Neural progenitor cell (in vitro differentiated cells): Measurements from ENCODE around the gene ABI3BP. TPM values are rescaled to one million over a fixed set of nuclear protein-coding genes. Genes with fewer than 3 reads are reported as not detected.

Experiments
- DNase-seq: peaks from one replicate; pipeline ENCODE4 v3.0.0-alpha.2; 2016; ENCODE audit warnings: low spot score
- H2AFZ ChIP-seq: fragments of 200-600 bp; sonication (generic); replicated peaks from 2 replicates; pipeline ENCODE4 v1.6.1; 2016; ENCODE audit warnings: antibody characterized with exemption
- H3F3A ChIP-seq: fragments of 200-600 bp; sonication (generic); 2 replicates; pipeline ENCODE4 v1.6.1; 2016; ENCODE audit warnings: antibody characterized with exemption, low read depth
- H3K27ac ChIP-seq: fragments of 200-600 bp; sonication (generic); 2 replicates; pipeline ENCODE4 v1.5.1; 2016; ENCODE audit warnings: mild to moderate bottlenecking
- H3K27me3 ChIP-seq: fragments of 200-600 bp; sonication (generic); 2 replicates; pipeline ENCODE4 v1.6.1; 2016; ENCODE audit warnings: mild to moderate bottlenecking, moderate library complexity
- H3K36me3 ChIP-seq: fragments of 200-600 bp; sonication (generic); 2 replicates; pipeline ENCODE4 v1.5.1; 2016
- H3K4me1 ChIP-seq: fragments of 200-600 bp; sonication (generic); 2 replicates; pipeline ENCODE4 v1.6.1; 2016; ENCODE audit warnings: mixed run types
- H3K4me2 ChIP-seq: fragments of 200-600 bp; sonication (generic); 2 replicates; pipeline ENCODE4 v1.6.1; 2016
- H3K4me3 ChIP-seq: fragments of 200-600 bp; sonication (generic); 2 replicates; pipeline ENCODE4 v1.5.1; 2016
- H3K79me2 ChIP-seq: fragments of 200-600 bp; sonication (generic); 2 replicates; pipeline ENCODE4 v1.6.1; 2016; ENCODE audit warnings: low read depth
- H3K9ac ChIP-seq: fragments of 200-600 bp; sonication (generic); 2 replicates; pipeline ENCODE4 v1.6.1; 2016
- H3K9me3 ChIP-seq: fragments of 200-600 bp; sonication (generic); 2 replicates; pipeline ENCODE4 v1.5.1; 2016; ENCODE audit warnings: low read depth
- H4K20me1 ChIP-seq: fragments of 200-600 bp; sonication (generic); 2 replicates; pipeline ENCODE4 v1.6.1; 2016; ENCODE audit warnings: low read depth
- H3K27ac Mint-ChIP-seq: 3 replicates; pipeline ENCODE4 v1.8.0; 2021; ENCODE audit warnings: mixed read lengths
- H3K27me3 Mint-ChIP-seq: 2 replicates; pipeline ENCODE4 v1.8.0; 2022; ENCODE audit warnings: low read depth, mild to moderate bottlenecking, inconsistent platforms, moderate library complexity, mixed read lengths; ENCODE audit not compliant: insufficient read depth
- H3K36me3 Mint-ChIP-seq: 3 replicates; pipeline ENCODE4 v1.8.0; 2021; ENCODE audit warnings: mixed read lengths
- H3K4me1 Mint-ChIP-seq: 3 replicates; pipeline ENCODE4 v1.8.0; 2021; ENCODE audit warnings: mixed read lengths
- H3K4me3 Mint-ChIP-seq: 3 replicates; pipeline ENCODE4 v1.8.0; 2021; ENCODE audit warnings: mild to moderate bottlenecking, moderate library complexity, mixed read lengths
- H3K9me3 Mint-ChIP-seq: 3 replicates; pipeline ENCODE4 v1.8.0; 2020; ENCODE audit warnings: mixed read lengths
- EZH2 ChIP-seq: fragments of 200-600 bp; sonication (generic); IDR thresholded peaks from 2 replicates; pipeline ENCODE4 v1.6.1; 2017; ENCODE audit warnings: antibody characterized with exemption, mild to moderate bottlenecking, moderate library complexity
- EZH2phosphoT487 ChIP-seq: fragments of 200-600 bp; sonication (generic); IDR thresholded peaks from 2 replicates; pipeline ENCODE4 v1.6.1; 2017; ENCODE audit warnings: antibody characterized with exemption
- total RNA-seq: library from RNA; depleted of rRNA; stranded (reverse); fragments of >200 nt; gene quantifications from 2 replicates; pipeline ENCODE4 v1.2.3, GENCODE V29; 2015; ENCODE audit warnings: low replicate concordance
- TF ChIP-seq, protein P1 (sequence below): fragments of 200-600 bp; sonication (generic); IDR thresholded peaks from 2 replicates; pipeline ENCODE4 v1.5.1; 2017; ENCODE audit warnings: antibody characterized with exemption, mild to moderate bottlenecking

ABI3BP gene
- total RNA-seq, 1 donor from 2014 or later: not detected

DNA sequence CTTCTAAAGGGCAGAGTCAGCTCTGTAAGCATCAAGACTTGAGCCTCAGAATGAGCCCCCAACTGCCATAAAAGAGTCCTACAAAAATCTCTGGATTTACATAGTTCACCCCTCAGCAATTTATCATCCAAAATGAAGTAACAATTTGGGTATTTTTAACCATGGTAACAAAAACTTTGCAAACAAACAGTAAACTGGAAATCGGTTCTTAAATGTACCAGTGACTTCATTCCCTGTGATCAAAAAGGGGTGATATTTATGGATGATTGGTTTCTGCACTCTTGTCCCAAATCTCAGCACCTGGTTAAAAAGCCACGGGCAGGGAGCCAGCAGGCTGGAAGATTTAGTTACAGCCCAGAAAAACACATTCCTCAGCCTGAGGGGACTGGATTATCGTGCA, 210.3 kb downstream of the ABI3BP start:
- H3K27me3 ChIP-seq: no peaks in the 10 kb centered on the region
- H3F3A ChIP-seq: no peaks in the 10 kb centered on the region
- no peaks in the 10 kb centered on the region for H3K36me3 Mint-ChIP-seq
- H3K79me2 ChIP-seq: no peaks in the 10 kb centered on the region
- H2AFZ ChIP-seq: peak overlapping the region; percentile 28
- H3K27ac Mint-ChIP-seq: no peak overlapping the region
- no peaks in the 10 kb centered on the region for H3K9me3 ChIP-seq
- H3K4me3 Mint-ChIP-seq: no peak overlapping the region
- peaks cover 2% of the 10 kb centered on the region for H3K9me3 Mint-ChIP-seq
- H3K4me2 ChIP-seq: no peak overlapping the region
- DNase-seq: peak; percentile 8
- peaks cover 10% of the 10 kb centered on the region for H3K4me1 ChIP-seq
- no peaks in the 10 kb centered on the region for H3K36me3 ChIP-seq
- no peaks in the 10 kb centered on the region for H4K20me1 ChIP-seq
- no peak overlapping the region for H3K27ac ChIP-seq
- H3K9ac ChIP-seq: no peak overlapping the region
- H3K4me1 Mint-ChIP-seq: no peaks in the 10 kb centered on the region
- H3K27me3 Mint-ChIP-seq: peaks cover 2% of the 10 kb centered on the region
- TF ChIP-seq EZH2: no peak
- TF ChIP-seq EZH2phosphoT487: no peak
- TF ChIP-seq, protein P1, sequence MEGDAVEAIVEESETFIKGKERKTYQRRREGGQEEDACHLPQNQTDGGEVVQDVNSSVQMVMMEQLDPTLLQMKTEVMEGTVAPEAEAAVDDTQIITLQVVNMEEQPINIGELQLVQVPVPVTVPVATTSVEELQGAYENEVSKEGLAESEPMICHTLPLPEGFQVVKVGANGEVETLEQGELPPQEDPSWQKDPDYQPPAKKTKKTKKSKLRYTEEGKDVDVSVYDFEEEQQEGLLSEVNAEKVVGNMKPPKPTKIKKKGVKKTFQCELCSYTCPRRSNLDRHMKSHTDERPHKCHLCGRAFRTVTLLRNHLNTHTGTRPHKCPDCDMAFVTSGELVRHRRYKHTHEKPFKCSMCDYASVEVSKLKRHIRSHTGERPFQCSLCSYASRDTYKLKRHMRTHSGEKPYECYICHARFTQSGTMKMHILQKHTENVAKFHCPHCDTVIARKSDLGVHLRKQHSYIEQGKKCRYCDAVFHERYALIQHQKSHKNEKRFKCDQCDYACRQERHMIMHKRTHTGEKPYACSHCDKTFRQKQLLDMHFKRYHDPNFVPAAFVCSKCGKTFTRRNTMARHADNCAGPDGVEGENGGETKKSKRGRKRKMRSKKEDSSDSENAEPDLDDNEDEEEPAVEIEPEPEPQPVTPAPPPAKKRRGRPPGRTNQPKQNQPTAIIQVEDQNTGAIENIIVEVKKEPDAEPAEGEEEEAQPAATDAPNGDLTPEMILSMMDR: no peak
- H3K4me3 ChIP-seq: no peak overlapping the region

DNA sequence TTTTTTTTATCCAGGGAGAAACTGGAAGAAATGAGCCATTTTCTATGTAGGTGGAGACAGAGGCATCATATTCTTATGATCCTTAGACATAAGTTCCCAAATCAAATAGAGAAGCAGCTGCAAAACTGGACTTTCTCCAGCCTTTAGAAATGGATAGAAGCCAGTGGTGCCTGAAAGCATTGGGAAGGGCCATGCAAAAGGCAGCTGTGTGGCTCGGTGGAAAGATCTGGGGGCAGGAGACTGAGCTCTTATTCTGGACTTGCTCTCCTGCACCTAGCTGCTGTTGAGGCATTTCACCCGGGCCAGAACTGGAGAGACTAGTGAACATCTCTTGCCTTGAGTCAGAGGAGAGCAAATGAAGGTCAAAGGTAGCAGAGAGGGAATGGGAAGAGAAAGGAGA, 210.9 kb downstream of the ABI3BP start:
- no peak overlapping the region for H3K27ac Mint-ChIP-seq
- H3K27me3 ChIP-seq: no peaks in the 10 kb centered on the region
- no peak for TF ChIP-seq EZH2
- TF ChIP-seq EZH2phosphoT487: no peak
- TF ChIP-seq, protein P1: no peak
- no peaks in the 10 kb centered on the region for H3F3A ChIP-seq
- no peak overlapping the region for H3K4me2 ChIP-seq
- DNase-seq: no peak
- H3K4me3 Mint-ChIP-seq: no peak overlapping the region
- no peaks in the 10 kb centered on the region for H3K9me3 ChIP-seq
- H3K9me3 Mint-ChIP-seq: peaks cover 2% of the 10 kb centered on the region
- H3K9ac ChIP-seq: no peak overlapping the region
- H4K20me1 ChIP-seq: no peaks in the 10 kb centered on the region
- no peaks in the 10 kb centered on the region for H3K36me3 Mint-ChIP-seq
- H3K36me3 ChIP-seq: no peaks in the 10 kb centered on the region
- H3K4me1 Mint-ChIP-seq: no peaks in the 10 kb centered on the region
- H2AFZ ChIP-seq: peak overlapping the region; percentile 28
- H3K4me1 ChIP-seq: peaks cover 10% of the 10 kb centered on the region
- H3K27ac ChIP-seq: no peak overlapping the region
- peaks cover 2% of the 10 kb centered on the region for H3K27me3 Mint-ChIP-seq
- H3K79me2 ChIP-seq: no peaks in the 10 kb centered on the region
- no peak overlapping the region for H3K4me3 ChIP-seq

DNA sequence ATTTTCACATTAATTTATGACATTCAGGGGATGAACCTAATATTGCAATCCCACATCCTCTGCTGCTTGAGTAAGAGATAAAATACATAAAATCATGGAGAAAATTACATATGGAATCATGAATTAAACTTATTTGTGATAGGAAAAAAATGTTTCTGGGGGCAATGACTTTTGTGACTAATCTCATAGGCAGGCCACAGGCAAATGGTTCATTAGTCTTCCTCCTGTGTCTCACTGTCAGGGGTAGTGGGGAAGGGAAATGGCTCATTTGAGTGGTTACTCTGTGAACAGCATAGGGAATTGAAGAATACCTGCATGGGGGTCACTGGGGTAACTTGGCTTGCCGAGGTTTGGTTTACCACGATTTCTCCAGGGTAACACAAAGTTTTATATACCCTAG, 211.9 kb downstream of the ABI3BP start:
- no peak for DNase-seq
- Histone ChIP-seq H3K4me3 (no peak overlapping the region), H3K27ac (no peak overlapping the region), H3F3A (no peaks in the 10 kb centered on the region), H3K4me1 (peaks cover 10% of the 10 kb centered on the region), H3K27me3 (no peaks in the 10 kb centered on the region), H3K9me3 (no peaks in the 10 kb centered on the region), H3K36me3 (no peaks in the 10 kb centered on the region), H4K20me1 (no peaks in the 10 kb centered on the region), H3K9ac (no peak overlapping the region), H3K4me2 (no peak overlapping the region), H2AFZ (no peak overlapping the region), H3K79me2 (no peaks in the 10 kb centered on the region)
- Mint-ChIP-seq H3K27ac (no peak overlapping the region), H3K4me1 (no peaks in the 10 kb centered on the region), H3K27me3 (peaks cover 2% of the 10 kb centered on the region), H3K9me3 (peaks cover 2% of the 10 kb centered on the region), H3K36me3 (no peaks in the 10 kb centered on the region), H3K4me3 (no peak overlapping the region)
- TF ChIP-seq, protein P1: no peak
- TF ChIP-seq EZH2 (no peak), EZH2phosphoT487 (no peak)
